GM19452 (cell line): ENCODE measurements around the gene SNTB2.

ENCODE experiments used
- ATAC-seq: cut with Tn5 transposase; IDR thresholded peaks from one replicate; pipeline ENCODE4 v1.9.1; 2021; ENCODE audit not compliant: unreplicated experiment

SNTB2 gene

DNA sequence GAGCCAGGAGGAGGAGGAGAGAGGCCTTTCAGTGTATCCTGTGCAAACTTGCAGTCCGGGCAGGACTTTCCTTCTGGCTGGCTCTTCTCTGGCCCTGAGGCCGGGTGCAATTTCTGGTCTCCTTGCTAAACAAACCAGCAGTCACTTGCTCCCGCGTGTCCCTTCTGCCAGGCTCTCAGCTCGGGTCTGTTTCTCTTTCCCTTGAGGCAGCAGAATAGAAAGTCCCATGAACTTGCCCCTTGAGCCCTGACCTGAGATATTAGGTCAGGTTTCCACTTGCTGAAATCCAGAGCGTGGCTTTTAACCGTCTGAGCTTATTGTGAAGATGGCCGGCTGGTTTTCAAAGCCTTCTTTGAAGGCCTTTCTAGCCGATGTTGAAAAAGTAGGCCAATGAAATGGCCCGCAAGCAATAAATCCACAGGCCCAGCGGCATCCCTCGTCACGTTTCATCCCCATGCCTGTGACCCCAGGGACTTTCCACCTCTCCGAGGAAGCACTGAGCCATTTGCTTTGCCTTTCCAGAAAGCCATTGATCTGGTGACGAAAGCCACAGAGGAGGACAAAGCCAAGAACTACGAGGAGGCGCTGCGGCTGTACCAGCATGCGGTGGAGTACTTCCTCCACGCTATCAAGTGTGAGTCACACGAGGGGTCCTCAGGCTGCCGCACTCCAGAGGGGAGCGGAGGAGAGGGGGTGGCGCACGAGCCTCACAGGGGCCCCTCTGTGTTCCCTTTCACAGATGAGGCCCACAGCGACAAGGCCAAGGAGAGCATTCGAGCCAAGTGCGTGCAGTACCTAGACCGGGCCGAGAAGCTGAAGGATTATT, 128.7 kb downstream of the SNTB2 start:
- ATAC-seq = no peak

DNA sequence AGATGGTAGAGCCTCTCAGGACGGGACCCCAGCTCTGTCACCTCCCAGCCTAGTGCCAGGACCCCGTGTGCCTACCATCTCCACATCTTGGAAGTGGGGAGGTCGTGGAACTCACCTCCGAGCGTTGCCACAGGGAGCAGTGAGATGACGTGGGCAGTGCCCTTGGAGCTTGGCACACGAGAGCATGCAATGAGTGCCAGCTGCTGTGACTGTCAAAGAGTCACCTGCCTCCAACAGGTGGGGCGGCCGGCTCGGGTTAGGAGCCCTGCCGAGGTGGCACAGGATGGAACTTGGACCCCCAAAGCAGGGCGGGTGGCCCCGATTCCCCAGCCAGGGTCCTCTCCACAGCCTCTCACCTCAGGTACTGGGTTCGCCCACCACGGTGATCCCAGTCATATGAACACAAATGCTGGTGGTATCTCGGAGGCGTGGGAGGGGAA, 129.7 kb downstream of the SNTB2 start:
- ATAC-seq = no peak

DNA sequence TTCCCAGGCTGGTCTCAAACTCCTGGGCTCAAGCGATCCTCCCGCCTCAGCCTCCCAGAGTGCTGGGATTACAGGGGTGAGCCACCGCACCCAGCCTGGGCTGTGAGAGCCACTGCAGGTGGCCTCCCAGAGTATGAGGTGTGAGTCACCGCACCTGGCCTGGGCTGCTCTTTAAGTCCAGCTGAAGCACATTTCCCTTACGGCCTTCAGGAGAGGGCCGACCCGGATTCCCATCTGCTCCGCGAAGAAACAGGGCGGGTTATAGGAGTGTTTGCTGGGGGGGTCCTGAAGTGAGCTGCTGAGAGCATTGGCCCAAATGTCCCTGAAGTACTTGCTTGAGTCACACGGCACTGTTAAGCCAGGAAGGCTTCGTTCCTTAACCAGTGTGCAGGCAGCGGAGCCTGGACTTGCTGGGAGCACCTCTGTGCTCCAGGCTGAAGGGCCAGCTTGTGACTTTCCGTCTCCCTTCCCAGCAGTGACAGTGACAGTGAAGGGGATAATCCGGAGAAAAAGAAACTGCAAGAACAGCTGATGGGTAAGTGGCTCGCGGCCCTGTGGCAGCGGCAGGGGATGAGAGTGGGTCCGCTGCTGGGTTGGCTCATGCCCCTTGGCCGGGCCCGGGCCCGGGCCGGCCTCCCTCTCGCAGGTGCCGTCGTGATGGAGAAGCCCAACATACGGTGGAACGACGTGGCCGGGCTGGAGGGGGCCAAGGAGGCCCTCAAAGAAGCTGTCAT, 131.4 kb downstream of the SNTB2 start:
- ATAC-seq = no peak

DNA sequence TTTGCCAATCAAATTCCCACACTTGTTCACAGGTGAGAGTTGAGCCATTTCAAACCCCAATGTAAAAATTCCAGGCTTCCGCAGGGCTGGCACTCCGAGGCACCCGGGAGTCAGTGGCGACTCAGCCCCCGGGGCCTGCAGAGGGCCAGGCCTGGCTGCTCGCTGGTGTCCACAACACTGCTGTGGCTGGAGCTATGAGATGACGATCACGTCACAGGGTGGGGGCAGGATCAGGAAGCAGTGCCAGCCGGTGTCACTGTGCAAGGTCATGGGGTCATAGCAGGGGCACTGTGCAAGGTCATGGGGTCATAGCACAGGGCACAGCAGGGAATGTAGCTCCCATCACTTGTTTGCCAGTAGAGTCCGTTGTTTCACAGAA, 131.9 kb downstream of the SNTB2 start:
- no peak for ATAC-seq

DNA sequence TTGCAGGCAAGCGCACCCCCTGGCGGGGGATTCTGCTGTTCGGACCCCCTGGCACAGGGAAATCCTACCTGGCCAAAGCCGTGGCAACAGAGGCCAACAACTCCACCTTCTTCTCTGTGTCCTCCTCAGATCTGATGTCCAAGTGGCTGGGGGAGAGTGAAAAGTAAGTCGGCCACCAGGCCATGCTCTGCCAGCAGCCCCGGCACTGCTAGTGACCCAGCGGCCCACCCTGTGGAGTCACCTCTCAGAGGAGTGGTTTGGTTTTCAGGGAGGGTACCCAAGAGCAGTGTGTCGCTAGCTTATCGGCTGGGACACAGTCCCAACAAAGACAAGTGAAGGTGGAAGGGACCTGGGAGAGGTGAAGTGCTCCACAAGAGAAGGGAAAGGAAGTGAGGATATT, 132.4 kb downstream of the SNTB2 start:
- no peak for ATAC-seq

DNA sequence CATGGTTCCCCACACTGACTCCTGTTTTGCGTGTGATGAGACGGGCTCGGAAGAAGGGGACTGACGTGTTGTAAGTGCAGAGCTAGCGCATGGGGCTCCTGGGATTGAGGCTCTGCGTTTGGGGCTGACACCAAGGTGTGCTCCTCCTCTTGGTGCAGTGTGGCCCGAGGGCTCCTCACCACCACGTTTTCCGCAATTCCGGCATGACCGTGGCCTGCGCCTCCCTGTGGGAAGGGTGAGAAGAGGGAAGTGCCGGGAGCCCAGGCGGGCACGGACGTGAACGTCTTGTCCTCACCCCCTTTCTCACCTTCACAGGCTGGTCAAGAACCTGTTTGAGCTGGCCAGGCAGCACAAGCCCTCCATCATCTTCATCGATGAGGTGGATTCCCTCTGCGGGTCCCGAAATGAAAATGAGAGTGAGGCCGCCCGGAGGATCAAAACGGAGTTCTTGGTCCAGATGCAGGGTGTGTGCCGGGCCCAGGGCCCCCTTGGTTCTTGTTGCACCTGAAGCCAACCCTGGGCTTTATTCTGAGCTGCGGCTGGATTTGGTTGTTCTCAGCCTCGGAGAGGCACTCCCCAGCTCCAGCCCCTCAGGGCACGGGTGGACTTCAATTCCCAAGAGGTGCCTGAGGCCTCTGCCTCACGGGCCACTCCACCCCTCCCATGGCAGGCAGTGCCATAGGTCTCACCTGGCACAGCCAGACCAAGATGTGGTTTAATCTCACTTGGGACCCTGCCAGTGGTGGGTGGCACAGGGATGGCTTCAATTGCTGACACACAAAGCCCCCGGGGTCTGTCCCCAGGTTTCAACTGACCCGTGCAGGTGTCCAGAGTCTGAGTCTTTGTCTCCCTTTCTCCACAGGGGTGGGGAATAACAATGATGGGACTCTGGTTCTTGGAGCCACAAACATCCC, 133.1 kb downstream of the SNTB2 start:
- ATAC-seq = no peak

DNA sequence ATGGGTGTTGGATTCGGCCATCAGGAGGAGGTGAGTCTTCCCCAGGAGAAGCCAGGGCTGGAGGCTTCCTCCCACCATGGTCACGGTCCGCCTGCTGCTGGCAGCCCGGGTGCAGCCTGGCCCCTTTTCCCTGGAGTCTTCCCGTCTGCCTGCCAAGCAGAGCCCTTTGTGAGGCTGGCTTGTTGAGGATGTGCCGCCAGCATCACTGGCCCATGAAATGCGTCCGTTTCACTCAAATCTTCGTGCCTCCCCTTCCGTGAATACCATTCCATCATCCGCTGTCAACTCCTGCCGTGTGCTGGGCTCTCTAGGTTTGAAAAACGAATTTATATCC, 133.7 kb downstream of the SNTB2 start:
- no peak for ATAC-seq

DNA sequence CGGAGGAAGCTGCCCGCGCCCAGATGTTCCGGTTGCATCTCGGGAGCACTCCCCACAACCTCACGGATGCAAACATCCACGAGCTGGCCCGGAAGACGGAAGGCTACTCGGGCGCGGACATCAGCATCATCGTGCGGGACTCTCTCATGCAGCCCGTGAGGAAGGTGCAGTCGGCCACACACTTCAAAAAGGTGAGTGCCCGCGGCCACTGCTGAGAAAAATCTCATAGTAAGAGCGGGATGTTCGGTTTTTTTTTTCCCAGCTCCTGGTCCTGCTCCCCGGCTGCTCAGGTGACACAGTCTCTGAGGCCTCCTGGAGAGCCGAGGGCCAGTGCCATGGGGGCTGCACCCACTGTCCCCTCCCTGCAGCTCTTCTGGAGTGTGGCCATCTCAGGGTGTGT, 134.1 kb downstream of the SNTB2 start:
- ATAC-seq = no peak

DNA sequence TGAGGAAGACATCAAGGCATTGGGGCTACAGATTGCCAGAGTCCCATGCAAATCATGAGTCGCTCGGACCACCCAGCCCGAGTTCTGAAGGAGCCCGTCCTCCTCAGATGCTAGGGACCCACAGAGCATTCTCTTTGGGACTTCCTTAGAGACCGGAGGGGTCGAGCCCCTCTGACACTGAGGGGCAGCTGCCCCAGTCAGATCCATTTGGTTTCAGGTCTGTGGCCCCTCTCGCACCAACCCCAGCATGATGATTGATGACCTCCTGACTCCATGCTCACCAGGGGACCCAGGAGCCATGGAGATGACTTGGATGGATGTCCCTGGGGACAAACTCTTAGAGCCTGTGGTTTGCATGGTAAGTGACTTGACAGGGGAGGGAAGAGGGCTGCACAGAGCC, 135.4 kb downstream of the SNTB2 start:
- no peak for ATAC-seq

DNA sequence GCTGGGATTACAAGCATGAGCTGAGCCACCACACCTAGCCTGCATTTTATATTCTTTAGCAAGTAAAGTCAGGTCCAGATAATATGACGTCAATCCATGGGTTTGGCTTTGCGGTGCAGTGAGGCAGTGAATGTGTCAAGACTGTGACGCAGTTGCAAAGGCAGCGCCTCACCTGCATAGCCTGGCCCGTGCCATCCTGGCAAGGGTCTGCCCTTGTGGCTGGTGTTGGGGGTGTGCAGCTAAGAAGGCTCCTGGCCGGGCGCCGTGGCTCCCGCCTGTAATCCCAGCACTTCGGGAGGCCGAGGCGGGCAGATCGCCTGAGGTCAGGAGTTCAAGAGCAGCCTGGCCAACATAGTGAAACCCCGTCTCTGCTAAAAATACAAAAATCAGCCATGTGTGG, 136.5 kb downstream of the SNTB2 start:
- ATAC-seq = no peak

DNA sequence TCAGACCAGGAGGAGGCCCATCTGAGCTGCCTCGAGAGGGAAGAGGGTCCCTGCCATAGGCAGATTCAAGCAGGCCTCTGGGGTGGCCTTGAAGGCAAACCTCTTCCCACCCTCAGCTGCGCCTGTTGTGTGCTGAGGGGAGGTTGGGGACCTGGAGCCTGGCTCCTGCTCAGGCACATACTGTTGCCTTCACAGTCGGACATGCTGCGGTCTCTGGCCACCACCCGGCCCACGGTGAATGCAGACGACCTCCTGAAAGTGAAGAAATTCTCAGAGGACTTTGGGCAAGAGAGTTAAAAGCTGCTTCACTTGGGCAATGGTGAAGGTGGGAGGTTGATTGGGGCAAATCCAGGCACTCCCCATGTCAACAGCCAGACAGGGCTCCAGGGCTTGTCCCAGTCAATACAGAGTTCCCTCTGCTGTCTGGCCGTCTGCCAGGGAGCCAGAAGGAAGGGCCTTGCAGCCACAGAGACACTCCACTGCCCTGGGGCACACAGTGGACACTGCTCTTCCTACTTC, 137.1 kb downstream of the SNTB2 start:
- ATAC-seq = no peak

DNA sequence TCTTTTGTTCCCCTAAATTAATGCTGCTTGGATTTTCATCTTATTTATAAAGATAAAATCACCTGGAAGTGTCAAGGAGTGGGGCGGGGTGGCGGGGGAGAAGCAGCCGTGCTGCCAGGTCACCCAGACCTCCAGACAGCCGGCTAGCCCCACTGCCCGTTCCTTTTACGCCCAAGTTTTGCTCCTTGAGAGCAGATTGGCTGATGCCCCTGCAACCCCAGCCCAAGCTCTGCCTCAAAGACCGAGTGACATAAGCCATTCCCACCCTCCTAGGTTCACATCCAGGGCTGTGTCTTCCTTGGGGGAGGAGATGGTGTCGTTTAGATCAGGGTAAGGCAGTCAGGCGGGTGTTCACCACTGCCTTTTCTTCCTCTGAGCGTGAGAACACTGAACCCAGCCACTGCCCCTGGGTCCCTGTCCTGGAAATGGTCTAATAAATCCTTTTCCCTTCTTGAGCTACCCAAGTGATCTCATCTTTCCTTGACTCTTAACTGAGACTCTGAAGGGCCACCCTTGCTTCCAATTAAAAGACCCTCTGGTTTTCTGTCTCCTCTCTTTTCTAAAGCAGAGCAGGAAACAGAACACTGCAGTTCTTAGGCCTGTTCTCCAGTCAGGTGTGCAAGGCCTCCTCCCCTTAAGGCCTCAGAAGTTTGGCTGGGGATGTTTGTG, 137.8 kb downstream of the SNTB2 start:
- ATAC-seq = no peak

DNA sequence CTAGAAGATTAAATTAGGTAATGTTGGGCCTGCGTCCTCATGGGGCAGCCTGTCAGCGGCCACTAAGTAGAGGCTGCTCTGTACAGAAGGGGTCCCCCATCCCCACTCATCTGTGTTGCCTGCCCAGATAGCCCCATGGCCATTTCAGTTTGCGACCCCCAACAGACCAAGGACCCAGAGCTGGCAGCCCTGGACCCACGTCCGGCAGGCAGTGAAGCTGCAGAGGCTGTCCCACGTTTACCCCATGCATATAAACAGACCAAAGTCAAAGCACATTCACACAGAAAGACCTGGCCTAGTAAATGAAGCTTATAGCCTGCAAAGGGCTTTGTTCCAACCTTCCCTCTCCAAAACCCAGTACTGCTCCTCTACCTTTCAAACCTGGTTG, 138.8 kb downstream of the SNTB2 start:
- no peak for ATAC-seq

DNA sequence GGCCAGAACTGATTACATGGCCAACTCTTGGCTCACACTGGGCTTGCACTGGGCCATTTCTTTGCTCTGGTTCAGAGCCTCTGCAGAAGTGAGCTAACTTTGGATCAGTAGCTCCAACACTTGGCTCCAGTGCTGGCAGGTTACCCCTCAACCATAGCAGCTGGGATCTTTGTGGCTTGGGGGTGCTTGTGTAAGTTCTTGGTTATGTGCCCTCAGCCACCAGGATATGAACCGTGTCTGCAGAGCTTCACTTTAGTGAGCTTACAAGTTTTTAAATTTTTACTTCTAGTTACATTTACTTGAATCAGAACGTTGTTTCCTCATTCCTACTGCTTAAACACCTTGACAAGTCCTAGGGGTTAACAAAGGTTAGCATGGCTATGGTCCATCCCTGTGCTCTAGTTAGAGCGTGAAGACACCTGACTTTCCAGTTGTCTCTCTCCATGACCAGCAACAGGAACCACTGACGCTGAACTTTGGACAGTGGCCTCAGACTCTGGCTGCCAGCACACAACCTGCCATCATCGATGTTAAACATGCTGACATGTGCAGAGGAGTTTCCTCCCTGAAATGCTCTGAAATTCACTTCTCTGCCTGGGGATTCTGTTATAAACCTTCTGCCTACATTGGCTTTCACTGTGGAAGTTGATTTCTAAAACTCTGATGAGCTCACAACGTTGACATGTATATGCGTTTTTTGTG, 139.4 kb downstream of the SNTB2 start:
- no peak for ATAC-seq

DNA sequence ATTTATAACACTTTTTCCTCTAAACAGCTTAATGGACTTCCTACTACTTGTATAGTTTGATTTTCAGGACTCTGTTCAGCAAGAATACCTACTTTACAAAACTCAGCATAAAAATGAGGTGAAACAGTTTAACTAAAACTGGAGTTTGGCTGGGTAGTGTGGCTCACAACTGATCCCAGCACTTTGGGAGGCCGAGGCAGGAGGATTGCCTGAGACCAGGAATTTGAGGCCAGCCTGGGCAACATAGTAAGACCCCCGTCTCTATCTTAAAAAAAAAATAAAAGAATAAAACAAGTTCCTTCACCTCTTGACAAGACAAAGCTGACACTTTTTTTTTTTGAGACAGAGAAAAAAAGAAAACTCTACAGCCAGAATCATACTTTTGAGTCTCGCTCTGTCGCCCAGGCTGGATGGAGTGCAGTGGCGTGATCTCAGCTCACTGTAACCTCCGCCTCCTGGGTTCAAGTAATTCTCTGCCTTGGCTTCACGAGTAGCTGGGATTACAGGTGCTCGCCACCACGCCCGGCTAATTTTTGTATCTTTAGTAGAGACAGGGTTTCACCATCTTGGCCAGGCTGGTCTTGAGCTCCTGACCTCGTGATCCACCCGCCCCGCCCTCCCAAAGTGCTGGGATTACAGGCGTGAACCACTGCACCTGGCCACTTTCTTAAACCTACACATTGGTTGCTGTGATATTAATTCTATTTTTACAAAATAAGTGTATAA, 140.8 kb downstream of the SNTB2 start:
- no peak for ATAC-seq

DNA sequence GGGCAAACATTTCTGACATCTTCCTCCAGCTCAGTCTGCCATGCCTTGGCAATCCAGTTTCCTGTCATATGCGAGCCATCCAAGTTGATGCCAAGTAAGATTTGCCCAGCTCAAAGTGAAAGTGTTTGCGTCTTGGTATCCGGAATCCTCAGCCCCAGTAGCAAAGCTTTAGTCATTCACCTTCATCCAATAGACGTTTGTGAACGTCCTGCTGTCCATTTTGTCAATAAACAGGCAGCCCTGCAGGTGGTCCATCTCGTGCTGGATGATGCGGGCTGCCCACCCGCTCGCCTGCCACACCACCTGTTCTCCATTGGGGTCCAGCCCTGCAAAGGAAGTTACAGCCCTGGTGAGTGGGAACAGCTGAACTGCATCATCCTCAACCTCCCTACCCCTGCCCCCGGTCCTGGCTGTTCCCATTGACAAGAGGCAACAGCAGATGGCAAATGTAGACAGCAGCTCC, 141.9 kb downstream of the SNTB2 start:
- no peak for ATAC-seq

DNA sequence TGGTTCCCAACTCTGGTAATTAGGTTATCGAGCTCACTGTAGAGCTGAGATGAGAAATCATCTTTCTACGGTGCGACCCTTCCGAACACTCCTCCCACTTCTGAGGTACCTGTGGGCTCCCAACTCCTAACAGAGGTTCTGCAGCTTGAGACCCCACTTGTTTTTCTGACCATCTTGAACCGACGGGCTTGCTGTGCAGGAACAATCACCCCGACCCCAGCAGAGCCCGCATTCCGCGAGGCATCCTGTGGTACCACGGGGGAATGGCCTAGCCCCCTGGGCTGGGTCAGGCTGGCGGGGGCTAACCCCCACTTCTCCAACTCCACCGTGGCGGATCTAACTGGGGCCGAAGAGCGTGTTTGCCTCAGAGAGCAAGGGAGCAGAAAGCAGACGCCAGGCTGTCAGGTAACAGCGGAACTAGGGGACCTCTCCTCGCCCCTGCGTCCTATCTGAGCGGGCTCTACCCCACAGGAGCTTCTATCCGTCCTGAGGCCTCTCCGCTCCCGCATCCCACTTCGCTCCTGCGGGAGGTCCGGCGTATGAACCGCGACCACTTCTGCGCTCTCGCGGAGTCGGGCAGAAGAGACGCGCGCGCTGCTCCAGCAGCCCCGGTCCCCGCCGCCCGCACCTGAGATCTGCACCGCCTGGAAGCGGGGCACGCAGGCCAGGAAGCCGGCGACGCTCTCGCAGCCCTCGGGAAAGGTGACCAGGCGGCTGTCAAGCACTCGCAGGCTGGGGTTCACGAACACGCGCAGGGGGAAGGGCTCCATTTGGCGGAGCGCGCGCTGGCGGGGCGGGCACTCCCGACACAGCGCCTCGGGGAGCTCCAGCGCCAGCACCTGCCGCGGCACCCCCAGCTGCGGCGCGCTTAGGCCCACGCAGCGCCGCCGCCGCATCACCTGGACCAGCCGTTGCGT, 142.7 kb downstream of the SNTB2 start:
- ATAC-seq = peak; percentile 26
